NCI-H510A treated with DMSO at 0.1 percent for 48 hours (cell line): ENCODE results near the gene HBB.

Experiments used
- DNase-seq: peaks from one replicate; lab custom pipeline; 2025; lab: John Stamatoyannopoulos, UW

The HBB gene

GRCh38 chr11:5247472-5248192 lies 20.8 kb upstream of the HBB start:
- no peak for DNase-seq

GRCh38 chr11:5246772-5247471 lies 20.1 kb upstream of the HBB start:
- no peak for DNase-seq

GRCh38 chr11:5245155-5245554 lies 18.3 kb upstream of the HBB start:
- DNase-seq, result no peak

- no peak for DNase-seq
These were observed 16.9 kb upstream of the HBB start for GRCh38 chr11:5243816-5244180.

- DNase-seq, result no peak
These were observed 16.3 kb upstream of the HBB start for GRCh38 chr11:5242933-5243815.

GRCh38 chr11:5242208-5242607 lies 15.3 kb upstream of the HBB start:
- DNase-seq, result no peak

- no peak for DNase-seq
These were observed 14.6 kb upstream of the HBB start for GRCh38 chr11:5241458-5241857.

GRCh38 chr11:5240458-5240857 lies 13.6 kb upstream of the HBB start:
- DNase-seq, result no peak

GRCh38 chr11:5240056-5240455 lies 13.2 kb upstream of the HBB start:
- DNase-seq, result no peak

- DNase-seq, result no peak
These were observed 12.2 kb upstream of the HBB start for GRCh38 chr11:5239046-5239445.

- no peak for DNase-seq
These were observed 11.6 kb upstream of the HBB start for GRCh38 chr11:5238486-5238885.

GRCh38 chr11:5237420-5237819 lies 10.5 kb upstream of the HBB start:
- DNase-seq, result no peak

- no peak for DNase-seq
These were observed 8.7 kb upstream of the HBB start for GRCh38 chr11:5235364-5236095.

GRCh38 chr11:5234381-5234834 lies 7.5 kb upstream of the HBB start, which contains the start of gene HBD:
Gene HBD (minus strand): TSS chr11:5234483. CDS start chr11:5234433, 50 bp downstream.
- DNase-seq, result no peak

GRCh38 chr11:5233307-5233706 lies 6.4 kb upstream of the HBB start:
- DNase-seq, result no peak

GRCh38 chr11:5232821-5233220 lies 6.0 kb upstream of the HBB start:
- DNase-seq, result no peak

- no peak for DNase-seq
These were observed 5.3 kb upstream of the HBB start for GRCh38 chr11:5232176-5232575.

GRCh38 chr11:5231111-5231510 lies 4.2 kb upstream of the HBB start:
- no peak for DNase-seq

GRCh38 chr11:5230266-5230665 lies 3.4 kb upstream of the HBB start:
- DNase-seq, result no peak

- no peak for DNase-seq
These were observed 2.9 kb upstream of the HBB start for GRCh38 chr11:5229796-5230195.

GRCh38 chr11:5229356-5229755 lies 2.5 kb upstream of the HBB start:
- no peak for DNase-seq

- no peak for DNase-seq
These were observed 1.3 kb upstream of the HBB start for GRCh38 chr11:5228124-5228523.
